ENCODE measurements around the gene MON1A.
A peak's percentile ranks its signal among the peaks of the same experiment; 100 is the strongest.

The MON1A gene

DNA sequence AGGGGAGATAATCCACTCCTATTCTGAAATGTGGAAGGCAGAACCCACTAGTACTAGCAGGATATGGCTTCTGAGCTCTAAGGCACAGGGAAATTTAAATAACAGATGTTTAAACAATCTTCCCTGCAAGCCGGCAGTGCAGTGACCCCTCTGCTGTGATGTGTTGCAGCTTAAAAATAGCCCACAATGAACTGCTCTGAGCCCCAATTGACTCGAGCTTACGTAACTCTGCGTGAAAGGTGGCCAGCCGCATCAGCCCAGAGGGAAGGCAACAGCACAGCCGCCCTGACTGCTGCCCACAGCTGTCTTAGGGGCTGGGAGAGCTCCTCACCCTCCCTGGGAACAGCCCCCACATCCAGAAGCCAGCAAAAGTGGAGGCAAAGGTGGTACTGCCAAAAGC, 47.4 kb downstream of the MON1A start:
- DNase-seq: no peak

DNA sequence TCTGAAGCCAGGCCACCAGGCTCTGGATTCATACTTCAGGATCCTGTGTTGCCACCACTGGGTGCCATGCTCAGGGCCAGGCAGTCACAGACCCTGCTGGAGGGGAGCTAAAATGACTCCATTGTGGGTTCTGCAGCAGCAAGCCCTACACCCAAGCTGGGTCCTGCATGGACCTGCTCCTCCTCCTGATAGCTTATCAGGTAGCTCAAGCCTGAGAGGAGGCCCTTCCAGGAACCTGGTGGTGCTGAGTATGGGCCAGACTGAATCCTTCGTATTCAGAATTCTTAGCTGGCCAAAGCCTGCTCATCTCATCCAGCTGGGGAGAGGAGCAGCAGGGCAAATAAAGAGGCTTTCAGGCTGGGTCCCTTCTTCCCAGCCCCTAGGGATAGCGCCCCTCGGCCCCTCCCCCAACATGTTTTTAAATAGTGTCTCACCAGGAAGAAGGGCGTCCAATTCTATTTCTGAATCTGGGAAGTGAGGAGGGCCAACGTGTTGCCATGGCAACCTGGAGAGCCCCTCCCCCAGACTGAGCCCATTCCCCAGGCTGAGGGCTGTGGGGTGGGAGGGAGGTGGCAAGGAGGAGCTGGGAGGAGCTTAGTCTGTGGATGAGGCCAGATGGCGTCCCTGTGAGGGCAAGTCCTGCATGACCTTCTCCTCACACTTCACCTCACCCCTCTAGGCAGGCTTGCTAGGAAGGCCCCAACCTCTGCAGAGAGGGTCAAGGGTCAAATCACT, 48.9 kb downstream of the MON1A start:
- DNase-seq: no peak

DNA sequence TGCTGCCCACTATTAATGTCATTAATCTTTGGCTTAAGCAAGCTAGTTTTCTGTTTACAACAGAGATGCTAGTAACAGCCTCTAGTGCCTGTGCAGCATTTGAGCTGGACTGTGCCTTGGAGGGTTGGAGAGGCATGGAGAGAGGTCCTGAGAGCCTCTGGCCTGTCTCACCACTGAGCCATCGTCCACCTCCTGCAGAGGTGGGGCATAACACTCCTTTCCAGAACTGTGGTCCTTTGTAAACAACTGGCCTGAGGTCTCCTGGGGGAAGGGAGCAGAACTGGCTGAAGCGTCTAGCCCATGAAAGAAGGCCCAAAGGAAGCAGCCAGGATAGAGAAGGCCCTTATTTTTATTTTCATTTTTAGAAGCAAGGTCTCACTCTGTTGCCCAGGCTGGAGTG, 49.9 kb downstream of the MON1A start:
- no peak for DNase-seq

DNA sequence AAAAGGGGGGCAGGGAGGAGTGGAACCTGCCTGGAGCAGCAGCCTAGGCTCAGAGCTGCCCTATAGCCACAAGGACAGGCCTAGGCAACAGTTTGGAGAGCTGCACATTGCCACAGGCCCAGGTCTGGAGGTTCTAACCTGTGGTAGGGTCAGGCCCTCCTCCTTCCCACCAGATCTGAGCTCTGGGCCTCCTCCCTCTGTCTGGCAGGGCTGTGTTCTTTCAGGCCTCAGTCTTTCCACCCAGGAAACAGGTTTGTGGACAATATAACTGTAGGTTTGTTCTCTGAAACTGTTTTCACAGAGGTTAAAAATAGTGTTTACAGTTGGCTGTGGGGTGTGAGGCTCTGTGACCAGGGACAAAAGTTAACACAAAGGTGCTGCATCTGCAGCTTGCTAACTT, 50.9 kb downstream of the MON1A start:
- no peak for DNase-seq

DNA sequence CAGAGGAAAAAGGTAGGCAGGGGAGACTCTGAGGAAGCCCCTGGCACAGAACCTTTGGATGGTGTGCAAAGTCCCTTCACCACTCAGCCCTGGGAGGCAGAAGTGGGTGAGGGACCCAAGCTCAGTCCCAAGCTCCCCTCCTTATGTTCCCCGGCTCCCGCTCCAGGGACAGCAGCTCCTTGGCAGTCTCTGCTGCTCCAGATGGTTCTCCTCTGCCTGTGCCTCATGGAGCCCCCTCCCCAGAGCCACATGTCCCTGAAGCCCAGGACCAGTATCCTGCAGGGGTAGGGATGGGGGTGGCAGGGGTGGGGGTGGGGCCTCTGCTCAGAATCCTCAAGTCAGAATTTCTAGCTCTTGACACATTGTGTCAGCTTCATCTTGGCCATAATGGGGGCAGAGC, 51.9 kb downstream of the MON1A start:
- DNase-seq: no peak

DNA sequence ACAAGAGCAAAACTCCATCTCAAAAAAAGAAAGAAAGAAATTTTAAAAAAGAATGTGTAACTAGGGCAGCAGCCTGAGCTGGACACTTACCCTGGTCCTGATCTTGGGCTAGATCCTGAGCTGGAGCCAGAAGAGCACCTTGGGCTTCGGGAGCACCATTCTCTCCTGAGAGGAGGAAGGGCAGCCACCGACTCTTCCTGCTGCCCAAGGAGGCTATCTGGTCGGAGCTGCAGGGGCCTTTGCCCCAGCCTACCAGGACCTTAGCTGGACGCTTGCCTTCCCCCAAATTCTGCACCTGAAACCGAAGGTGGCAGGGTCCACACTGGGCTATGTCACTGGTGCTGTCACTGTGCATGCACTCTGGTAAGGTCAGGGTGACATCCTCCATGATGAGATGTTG, 53.0 kb downstream of the MON1A start:
- DNase-seq: no peak

DNA sequence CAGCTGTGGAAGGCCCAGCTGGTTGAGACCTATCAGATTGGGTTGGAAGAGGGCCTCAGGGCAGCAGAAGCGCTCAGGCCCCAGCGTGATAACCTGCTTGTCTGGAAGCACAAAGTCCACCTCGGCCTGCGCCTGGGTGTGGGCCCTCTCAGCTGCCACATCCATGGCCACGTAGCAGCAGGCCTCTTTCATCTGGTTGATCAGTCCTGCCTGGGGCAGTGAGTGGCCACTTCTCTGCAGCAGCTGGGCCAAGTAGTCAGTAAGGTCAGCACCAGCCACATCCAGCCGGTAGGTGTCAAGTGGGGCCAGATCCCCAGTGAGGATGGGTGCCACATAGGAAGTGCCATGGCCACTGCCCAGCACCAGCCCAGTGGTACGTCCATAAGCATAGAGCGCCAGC, 56.0 kb downstream of the MON1A start:
- no peak for DNase-seq

DNA sequence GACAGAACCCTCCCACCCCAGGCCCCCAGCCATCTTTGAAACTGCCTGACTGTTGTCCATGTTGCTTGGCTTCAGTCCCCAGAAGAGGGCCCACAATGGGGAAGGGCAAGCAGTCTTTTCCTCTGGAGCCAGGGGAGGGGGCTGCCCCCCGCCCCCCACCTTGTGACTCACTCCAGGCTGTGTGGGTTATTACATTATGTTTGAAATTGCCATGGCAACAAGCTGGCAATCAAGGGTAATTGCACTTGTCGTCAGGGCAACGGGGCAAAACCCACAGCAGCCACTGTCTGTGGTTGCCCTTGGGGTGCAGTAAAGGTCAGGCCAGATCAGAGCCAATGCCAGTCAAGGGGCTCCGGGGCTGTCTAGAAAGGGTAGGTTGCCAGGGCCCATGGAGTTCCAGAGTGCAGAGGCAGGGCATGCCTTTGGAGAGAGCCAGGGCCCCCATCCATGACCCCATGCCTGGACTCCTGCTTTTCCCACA, 56.8 kb downstream of the MON1A start:
- no peak for DNase-seq

DNA sequence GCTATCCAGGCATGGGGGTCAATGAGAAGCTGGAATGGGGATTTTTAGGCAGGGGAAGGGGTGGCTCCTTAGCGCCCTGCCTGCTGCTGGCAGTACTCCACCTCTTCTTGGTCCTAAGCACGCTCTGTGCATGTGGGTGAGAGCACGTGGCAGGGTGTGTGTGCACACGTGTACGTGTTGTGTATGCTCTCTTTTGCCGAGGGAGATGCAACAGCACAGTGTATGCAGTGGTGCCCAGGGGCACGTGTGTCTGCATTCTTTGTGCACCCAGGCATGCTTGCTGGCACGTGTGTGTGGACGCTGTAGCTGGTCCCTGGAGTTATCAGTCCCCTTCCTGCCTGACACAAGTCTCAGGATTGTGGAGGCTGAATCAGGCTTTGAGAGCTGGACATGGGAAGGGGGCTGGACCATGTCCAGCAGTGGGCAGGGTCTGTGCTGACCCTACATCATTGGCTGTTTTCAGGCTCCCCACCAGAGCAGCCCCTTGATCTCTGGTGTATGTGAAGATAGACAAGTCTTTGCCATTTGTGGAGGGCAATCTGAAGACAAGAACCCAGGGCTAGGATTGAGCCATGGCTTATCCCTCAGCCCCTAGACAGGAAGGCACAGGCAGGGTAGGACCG, 58.0 kb downstream of the MON1A start:
- no peak for DNase-seq

DNA sequence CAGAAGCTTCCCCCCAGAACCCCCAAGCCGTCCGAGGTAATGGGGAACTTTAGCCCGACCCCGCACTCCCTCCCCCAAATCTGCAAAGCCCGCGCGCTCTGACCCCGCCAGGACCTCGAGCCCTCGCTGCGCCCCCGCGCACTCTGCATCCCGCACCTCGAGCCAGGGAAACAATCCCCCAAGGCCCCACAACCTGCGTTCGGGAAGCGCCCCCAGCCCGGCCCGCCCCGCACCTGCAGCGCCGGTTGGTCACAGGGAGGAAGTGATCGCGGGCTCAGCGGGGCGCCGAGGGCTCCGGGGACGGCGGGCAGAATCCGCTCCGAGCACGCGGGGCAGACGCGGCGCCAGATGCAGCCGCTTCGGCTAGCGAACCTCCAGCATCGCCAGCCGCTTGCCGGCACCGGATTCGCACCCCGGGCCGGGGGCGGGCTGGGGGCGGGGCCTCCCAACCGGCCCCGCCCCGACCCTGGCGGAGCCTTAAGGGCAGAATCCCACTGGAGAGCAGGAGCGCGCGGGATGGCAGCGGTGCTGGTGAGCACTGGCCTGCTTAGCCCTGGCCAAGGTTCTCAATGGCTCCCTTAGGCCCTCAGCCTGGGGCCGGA, 60.0 kb downstream of the MON1A start, which contains the start of gene CAMKV:
Gene CAMKV (minus strand): TSS at position 382 of the 602 bp plus-strand sequence. CDS start 7,518 bp downstream, outside the sequence.
- DNase-seq: peak in 1 of 4 experiments; percentile 8

DNA sequence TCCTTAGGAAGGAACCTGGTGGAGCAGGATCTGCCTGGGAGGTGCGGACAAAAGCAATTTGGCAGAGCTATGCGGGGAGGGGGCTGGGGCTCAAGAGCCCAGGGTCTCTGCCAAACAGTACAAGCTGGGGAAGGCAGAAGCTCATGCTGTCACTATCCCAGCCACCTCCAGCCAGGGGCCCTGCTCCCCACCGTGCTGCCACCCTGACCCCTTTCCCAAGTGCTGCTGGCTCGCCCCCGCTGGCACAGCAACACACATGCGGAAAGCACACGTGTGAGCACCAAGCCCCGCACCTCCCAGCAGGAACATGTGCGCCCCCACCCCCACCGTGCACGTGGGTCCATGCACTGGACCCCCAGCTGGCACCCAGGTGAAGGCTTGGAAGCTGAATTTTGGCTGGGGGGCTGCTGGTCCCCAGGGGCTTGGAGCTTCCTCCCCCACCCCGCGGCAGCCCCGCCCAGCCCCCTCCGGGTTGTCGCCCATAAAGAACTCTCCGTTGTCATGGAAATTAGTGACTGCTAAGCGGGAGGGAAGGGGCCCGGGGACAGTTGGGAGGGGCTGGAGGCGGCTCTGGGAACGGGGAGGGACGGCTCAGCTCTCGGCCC, 60.6 kb downstream of the MON1A start:
- DNase-seq: no peak

DNA sequence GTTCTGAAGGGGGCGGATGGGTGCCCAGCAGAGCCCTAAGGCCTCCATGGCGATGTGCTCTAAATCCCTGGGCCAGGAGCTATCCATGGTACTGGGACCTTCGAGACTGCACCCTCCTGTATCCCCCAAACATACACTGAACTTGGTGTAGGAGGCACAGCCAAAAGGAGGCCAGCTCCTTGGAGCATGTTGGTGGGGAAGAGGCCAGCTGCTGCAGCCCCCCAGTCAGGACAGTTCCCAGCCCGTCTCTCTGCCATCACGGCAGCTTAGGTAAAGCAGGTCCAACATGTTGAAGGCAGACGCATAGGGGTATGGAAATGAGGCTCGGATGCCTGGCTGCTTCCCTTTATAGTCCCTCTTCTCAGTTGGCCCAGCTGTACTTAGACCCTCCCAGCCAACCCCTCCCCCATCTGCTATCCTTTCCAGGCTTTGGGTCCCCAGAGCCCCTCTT, 61.7 kb downstream of the MON1A start:
- DNase-seq: no peak

DNA sequence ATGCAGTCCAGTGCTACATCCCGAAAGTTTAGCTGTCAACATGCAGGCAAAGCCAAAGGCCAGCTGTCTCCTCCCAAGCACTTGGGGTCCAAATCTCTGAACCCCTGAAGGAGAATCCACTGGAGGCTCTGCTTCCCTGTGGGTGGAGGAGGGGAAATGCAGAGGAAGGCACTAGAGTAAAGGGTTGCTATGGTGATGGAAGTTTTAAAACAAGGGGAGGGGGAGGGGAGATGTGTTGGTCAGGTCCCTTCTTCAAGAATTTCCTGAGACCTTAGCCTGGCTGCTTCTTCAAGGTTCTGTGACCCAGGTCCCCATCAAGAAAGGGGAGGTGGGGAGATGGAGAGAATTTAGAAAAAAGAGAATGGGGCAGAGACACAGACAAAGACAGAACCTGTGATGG, 62.2 kb downstream of the MON1A start:
- DNase-seq: no peak

DNA sequence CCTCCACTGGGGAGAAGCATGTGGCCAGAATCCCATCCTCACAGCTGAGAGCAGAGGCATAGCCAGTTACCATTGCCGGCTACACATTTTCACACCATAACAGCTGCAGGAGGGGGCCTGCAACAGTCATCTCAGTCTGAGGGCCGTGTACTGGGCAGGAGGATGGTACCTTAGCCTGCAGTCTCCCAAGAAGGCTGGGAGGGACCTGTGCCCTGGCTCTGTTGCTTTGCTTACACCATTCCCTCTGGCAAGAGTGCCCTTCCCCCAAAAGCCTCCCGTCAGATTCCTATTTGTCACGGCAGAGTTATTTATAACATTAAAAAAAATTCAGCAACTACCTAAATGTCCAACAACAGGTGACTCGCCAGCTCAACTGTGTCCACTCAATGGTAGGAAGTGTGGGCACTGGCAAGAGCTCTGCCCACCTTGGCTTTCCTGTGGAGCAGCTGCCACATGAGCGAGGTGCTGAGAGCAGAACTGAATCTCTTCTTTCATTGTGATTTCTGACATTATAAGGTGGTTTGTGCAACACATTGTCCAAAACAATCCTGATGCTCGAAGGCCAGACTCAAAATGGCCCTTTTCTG, 64.3 kb downstream of the MON1A start:
- DNase-seq: no peak

DNA sequence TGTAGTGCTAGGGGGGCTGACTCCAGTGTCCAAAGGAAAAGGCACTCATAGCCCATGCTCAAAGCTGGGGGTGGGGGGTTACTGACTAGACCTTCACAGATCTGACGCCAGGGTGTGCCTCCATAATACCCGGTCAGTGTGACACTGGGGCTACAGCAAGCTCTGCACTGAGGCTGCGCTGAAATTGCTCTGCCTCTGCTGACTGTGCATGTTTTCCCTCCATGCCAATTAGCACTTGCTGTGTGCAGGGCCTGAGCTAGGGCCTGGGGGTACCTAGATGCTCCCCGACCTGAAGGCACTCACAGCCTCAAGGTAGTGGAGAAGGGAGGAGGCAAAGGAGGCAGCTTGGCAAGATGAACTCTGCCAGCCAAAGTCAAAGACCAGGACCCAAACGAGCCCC, 65.1 kb downstream of the MON1A start:
- no peak for DNase-seq

DNA sequence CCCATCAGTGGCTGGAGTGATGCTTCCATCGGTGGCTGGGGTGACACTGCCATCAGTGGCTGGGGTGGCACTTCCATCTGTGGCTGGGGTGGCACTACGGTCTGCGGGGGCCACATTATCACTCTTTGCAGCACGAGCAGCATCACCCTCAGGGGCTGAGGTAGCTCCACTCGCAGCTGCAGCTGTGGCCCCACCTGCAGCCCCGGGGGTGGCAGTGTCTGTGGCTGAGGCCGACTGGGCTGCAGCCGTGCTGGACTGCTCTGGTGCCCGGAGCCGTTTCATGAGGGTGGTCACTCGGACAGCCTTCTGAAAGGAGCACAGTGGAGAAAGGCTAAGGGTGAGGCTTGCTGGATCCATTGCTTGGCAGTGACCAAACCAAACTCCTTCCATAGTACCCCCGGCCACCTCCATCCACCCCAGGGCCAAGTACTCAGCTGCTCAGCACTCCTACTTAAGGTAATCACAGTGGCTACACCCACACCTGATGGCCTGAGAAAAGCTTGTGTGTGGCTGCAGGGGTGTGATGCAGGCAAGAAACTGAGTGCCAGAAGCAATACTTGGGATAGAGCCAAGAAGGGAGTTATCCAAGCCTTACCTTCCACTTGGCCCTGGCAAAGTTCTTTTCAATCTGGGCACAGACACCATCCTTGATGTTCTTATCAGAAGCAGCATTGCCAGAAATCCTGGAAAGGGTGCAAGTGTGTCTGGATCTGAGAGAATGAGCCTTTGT, 69.9 kb downstream of the MON1A start:
- no peak for DNase-seq
